ENCODE data around the gene NDE1.

DNA sequence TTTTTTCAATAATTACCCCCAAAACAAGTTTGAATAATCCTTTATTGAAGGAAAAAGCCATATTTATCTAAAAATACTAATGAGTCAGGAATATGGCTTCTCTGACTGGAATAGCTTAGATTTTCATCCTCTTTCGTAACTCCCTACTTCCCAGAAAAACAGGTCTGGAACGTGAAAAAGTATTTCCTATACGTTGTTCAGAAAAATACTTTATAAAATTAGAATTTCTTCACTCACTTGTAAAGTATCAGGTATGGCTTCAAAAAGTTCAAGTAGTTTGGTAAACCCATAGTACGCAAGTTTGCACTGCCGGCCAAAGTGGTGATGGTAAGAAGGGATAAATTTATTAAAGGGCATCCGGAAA lies 40.8 kb upstream of the NDE1 start:
- no peak for TF ChIP-seq CREB1 (IDR thresholded peaks at IDR 0.05; ENCODE audit: low read depth)
- TF ChIP-seq TEAD4 (IDR thresholded peaks at IDR 0.05) = no peak
- no peak for TF ChIP-seq NFIC (IDR thresholded peaks at IDR 0.05)
- TF ChIP-seq, protein P1, sequence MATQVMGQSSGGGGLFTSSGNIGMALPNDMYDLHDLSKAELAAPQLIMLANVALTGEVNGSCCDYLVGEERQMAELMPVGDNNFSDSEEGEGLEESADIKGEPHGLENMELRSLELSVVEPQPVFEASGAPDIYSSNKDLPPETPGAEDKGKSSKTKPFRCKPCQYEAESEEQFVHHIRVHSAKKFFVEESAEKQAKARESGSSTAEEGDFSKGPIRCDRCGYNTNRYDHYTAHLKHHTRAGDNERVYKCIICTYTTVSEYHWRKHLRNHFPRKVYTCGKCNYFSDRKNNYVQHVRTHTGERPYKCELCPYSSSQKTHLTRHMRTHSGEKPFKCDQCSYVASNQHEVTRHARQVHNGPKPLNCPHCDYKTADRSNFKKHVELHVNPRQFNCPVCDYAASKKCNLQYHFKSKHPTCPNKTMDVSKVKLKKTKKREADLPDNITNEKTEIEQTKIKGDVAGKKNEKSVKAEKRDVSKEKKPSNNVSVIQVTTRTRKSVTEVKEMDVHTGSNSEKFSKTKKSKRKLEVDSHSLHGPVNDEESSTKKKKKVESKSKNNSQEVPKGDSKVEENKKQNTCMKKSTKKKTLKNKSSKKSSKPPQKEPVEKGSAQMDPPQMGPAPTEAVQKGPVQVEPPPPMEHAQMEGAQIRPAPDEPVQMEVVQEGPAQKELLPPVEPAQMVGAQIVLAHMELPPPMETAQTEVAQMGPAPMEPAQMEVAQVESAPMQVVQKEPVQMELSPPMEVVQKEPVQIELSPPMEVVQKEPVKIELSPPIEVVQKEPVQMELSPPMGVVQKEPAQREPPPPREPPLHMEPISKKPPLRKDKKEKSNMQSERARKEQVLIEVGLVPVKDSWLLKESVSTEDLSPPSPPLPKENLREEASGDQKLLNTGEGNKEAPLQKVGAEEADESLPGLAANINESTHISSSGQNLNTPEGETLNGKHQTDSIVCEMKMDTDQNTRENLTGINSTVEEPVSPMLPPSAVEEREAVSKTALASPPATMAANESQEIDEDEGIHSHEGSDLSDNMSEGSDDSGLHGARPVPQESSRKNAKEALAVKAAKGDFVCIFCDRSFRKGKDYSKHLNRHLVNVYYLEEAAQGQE (IDR thresholded peaks at IDR 0.05; ENCODE audit: low read depth) = no peak
